DMS53 treated with DMSO at 0.1 percent for 48 hours (cell line): Measurements from ENCODE around the gene NME1.
"Not testable (repeated sequence)": the region's sequence is repeated elsewhere in the genome, so short reads cannot be mapped to it uniquely, and the experiment has no call there.

Experiments used
- DNase-seq: peaks from one replicate; lab custom pipeline; 2025; ENCODE audit not compliant: unreplicated experiment; lab: John Stamatoyannopoulos, UW

The NME1 gene

GRCh38 chr17:51153210-51154072, at the start of gene NME1:
Gene NME1 (plus strand): TSS chr17:51153559. CDS start chr17:51155655, 2,096 bp downstream.
- peak; percentile 100 for DNase-seq

DNA sequence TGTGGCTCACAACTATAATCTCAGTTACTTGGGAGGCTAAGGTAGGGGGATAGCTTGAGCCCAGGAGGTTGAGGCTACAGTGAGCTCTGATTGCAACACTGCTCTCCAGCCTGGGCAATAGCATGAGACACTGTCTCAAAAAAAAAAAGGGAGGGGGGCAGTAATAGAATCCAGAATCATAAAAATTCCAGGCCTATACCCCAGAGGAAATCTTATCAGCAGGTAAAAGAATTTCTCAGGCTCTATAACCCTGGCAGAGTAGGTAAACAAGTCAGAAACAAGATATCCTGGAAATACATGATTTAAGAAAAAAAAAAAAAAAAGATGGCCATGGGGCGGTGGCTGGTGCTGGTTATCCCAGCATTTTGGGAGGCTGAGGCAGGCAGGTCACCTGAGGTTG, 45.6 kb upstream of the NME1 start:
- DNase-seq, result no peak

GRCh38 chr17:51112303-51113222, 40.8 kb upstream of the NME1 start:
- DNase-seq, result peak; percentile 27

GRCh38 chr17:51115179-51115578, 38.2 kb upstream of the NME1 start:
- DNase-seq, result no peak

- DNase-seq, result peak; percentile 99
These were observed 34.8 kb upstream of the NME1 start for GRCh38 chr17:51118330-51119195.

DNA sequence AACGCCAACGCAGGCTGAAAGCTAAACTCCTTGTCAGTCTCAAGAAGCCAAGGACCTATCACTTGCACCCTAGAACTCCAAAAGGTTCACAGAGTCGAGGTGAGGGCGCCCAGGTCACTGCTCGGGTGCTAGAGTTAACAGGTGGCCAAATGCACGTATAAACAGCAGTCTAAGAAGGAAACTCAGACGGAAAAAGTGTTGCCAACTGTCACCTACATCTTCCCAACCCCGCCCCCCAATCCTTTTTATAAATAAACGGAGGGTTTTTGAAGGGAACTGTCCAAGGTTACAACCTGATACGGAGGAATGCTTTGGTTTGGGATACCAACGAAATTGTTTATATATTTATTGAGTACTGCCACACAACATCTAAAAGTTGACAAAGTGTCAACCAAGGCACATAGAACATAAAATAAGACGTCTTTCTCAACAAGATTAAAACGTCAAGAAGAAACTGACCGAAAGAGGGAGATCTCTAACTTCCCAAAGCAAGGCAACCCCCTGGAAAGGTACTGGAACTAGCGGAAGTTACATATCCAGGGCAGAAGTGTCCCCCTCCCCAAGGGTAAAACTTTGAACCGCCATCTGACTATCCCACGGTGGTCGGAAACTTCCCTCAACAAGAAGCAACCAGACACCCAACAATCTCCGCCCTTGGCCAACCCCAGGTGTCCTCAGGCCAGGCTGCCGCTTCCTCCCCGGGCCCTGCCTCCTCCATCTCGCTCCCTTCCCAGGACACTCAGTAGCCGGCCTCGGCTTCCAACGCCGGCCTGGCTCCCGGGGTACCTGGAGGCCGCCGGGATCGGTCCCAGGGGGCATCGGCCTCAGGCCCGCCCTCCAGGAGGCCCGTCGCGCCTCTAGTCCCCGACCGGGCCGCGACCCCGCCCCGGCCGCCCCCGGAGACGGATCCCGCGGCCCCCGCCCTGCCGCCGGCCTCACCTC, 33.7 kb upstream of the NME1 start:
- peak; percentile 71 for DNase-seq

DNA sequence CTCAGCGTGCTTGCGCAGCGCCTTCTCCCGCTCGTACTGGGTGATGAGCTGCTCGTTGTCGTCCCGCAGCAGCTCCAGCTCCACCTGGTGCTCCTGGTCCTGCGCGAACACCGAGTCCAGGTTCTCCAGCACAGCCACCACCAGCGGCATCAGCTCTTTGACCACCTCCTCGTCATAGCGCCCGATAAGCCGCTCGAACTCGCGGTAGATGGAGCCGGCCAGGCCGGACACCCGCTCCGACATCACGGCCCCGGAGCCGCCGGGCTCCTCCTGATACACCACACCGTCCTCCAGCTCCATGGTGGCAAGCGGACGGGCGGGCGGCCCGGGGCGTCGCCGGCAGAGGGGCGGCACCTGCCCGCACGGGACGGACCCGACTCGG, 33.0 kb upstream of the NME1 start:
- DNase-seq, result peak; percentile 75

DNA sequence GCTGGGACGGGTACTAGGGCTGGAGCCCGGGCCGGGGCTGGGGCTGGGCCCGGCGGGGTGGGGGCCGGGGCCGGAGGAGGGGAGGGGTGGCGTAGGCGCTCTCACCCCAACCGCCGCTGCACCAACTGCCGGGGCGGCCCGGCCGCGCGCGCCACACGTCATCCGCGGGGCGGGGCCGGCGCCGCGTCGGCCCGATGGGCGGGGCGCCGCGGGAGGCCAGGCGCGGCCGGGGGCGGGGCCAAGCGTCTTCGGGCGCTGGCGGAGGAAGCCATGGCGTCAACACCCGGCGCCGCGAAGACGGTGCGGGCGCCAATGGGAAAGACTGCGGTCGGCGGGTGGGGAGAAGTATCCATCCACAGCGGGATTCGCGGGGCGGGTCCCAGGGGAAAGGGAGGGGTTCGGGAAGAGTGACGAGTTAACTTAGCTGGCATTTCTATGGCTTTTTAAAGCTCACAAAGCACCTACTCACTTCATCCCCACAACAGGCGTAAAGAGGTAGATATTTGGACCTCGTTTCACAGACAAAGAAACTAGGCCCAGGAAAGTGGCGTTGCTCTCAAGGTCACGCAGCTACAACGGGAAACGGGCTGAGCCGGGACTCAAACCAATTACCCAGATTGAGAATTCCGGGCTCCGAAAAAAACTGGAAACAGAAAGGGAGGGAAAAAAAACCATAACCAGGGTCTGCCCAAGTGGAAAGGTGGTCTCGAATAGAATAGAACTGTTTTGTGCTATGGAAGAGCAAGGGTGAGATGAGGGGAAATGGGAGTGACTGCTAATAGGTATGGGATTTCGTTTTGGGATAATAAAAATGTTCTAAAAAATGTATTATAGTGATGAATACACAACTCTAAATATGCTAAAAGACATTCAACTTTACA, 32.4 kb upstream of the NME1 start, which contains the start of gene SPAG9:
Gene SPAG9 (minus strand): TSS at position 130 of the 881 bp plus-strand sequence. CDS start 212 bp downstream, outside the sequence.
- peak; percentile 95 for DNase-seq

DNA sequence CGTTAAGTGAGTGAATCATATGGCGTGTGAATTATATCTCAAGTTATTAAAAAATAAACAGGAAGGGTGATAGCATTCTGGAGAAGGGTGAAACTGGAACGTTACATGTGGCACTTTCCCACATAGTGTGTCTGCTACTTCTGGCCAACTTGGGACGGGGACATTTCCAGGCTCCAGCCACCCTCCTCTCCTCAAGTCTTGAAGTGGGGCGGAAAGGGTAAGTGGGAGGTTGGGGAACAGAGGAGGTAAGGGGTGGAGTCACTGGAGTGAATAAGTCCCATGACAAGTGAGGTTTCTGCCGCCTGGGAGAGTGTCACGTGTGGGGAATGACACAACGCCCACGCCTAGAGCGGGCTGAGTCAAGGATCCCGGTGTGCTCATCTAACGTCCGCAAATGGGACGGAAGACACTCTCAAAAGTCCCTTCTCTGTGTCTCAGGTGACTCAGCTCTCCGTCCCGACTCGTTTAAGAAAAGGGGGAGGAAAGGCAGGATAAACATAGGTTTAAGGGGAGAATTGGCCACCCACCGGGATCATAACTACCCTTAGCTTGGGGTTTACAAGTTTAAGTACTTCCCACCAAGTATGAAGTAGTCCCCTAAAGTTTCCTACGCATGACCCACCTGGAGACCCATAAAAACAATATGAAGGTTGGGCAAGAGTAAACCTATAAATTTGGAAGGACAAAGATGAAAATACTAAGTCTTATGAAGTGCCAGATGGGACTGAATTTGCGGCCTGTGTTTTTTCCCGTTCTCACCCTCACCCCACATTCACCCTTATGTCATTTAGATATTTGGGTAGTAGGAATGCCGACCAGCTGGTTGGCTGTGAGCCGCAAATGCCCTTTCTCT, 31.5 kb upstream of the NME1 start:
- DNase-seq, result peak; percentile 92

DNA sequence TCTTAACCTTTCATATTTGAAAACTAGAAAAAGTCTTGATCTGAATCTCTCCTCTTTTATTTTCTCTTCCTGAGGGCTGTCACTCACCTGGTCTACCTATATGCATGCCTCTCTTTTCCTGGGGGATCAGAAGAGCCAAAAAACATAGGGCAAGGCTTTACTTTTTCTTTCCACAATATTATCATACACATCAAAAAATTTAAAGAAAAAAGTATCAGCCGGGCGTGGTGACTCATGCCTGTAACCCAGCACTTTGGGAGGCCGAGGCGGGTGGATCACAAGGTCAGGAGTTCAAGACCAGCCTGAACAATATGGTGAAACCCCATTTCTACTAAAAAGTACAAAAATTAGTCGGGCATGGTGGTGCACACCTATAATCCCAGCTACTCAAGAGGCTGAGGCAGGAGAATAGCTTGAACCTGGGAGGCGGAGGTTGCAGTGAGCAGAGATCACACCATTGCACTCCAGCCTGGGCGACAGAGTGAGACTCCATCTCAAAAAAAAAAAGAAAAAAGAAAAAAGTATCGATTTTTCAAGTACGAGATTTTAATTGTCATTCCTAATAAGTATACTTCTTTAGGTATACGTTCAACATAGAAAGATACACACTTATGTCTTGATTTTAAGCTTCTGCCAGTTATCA, 30.8 kb upstream of the NME1 start:
- DNase-seq, result not testable (repeated sequence)

- no peak for DNase-seq
These were observed 28.5 kb upstream of the NME1 start for GRCh38 chr17:51124640-51125503.

DNA sequence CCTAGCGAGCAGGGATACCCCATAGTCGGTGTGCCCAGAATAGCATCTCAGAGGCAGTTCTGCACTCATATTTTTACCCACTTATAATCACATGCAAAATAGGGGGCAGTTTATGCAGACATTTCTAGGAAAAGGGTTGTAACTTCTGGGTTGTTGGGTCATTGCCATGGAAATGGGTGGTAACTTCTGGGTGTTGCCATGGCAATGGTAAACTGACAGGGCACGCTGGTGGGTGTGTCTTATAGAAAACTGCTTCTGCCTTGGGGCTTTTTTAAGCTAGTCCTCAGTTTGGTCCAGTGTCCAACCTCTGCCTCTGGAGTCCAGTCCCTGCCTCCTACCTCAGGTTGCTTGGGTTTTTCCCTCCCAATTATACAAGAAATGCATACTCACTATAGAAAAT, 25.3 kb upstream of the NME1 start:
- DNase-seq, result no peak

GRCh38 chr17:51132964-51133319, 20.4 kb upstream of the NME1 start:
- peak; percentile 17 for DNase-seq

DNA sequence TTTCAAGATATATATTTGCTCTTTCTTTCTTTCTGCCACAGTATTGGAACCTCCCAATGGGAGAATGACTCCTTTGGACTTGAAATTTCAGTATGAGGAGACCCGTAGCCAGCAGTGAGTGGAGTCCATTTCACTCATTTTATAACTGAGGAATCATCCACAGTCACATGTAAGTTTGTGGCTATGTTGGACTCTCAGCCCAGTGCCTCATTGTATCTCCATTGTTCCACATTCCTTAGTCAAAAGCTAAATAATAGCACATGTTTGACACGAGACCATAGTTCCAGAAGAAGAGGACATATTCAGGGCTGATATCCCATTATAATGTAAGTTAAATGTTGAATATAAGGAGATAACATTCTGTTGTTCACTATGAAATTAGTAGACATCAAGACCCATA, 20.0 kb upstream of the NME1 start:
- no peak for DNase-seq

- no peak for DNase-seq
These were observed 17.4 kb upstream of the NME1 start for GRCh38 chr17:51135956-51136355.

GRCh38 chr17:51142597-51142996, 10.8 kb upstream of the NME1 start:
- no peak for DNase-seq
